K562 (cell line): ENCODE measurements around the gene STAT4. TPM values are rescaled to one million over a fixed set of nuclear protein-coding genes. Genes with fewer than 3 reads are reported as not detected.

Experiments used
- ATAC-seq: fragments of 200-7000 bp; cut with Tn5 transposase; 3 replicates; pipeline ENCODE4 v1.9.1; 2020; ENCODE audit warnings: moderate library complexity
- BruUV-seq: library from RNA; stranded (reverse); fragments of 400-500 nt; replicated peaks from 2 replicates; lab custom pipeline; 2021; lab: Mats Ljungman, UMichigan
- CTCF ChIA-PET: fragments of 300-600 bp; formaldehyde crosslinking; extraction: SDS; loops from one replicate; lab custom pipeline; 2021; ENCODE audit warnings: low intra/inter-chr PET ratio; lab: Yijun Ruan, JAX
- POLR2A ChIA-PET: fragments of 300-600, 350-650 bp; sonication (Branson Sonifier 250); formaldehyde crosslinking; extraction: SDS; loops from one replicate; lab custom pipeline; 2021; ENCODE audit warnings: antibody characterized with exemption, inconsistent platforms; lab: Yijun Ruan, JAX
- DNase-seq, 4 experiments: peaks; one replicate each; pipeline versions ENCODE4 v3.0.0 to v3.0.0-alpha.2; 2011 to 2018; ENCODE audit warnings: low spot score in 3 of 4, mixed read lengths in 3 of 4; ENCODE audit errors: extremely low read depth in 1 of 4
- FAIRE-seq: peaks from 2 replicates; lab custom pipeline; 2011; peaks lifted over from hg19 to GRCh38; lab: Jason Lieb, UNC
- H2AFZ ChIP-seq: 2 replicates; pipeline ENCODE4 v1.6.0; 2011; ENCODE audit warnings: low read depth, low read length, control low read depth, inconsistent platforms
- H3K27ac ChIP-seq: fragments of 200-600 bp; 3 replicates; pipeline ENCODE4 v1.8.0; 2011; ENCODE audit warnings: low read depth, mild to moderate bottlenecking, control low read depth, inconsistent platforms, low read length, moderate library complexity, mixed read lengths; ENCODE audit errors: extremely low read depth
- H3K27me3 ChIP-seq, 2 experiments: fragments of 300-600 bp in 1 of 2; 2 replicates in 1 of 2; 3 replicates in 1 of 2; pipeline versions ENCODE4 v1.6.0 to v1.8.0; 2011; ENCODE audit warnings: inconsistent platforms in 2 of 2, low read length in 2 of 2, mild to moderate bottlenecking in 1 of 2, mixed read lengths in 1 of 2, moderate library complexity in 1 of 2; ENCODE audit not compliant: control insufficient read depth in 2 of 2, insufficient read depth in 2 of 2
- H3K36me3 ChIP-seq: fragments of 300-600 bp; 3 replicates; pipeline ENCODE4 v1.8.0; 2011; ENCODE audit warnings: mild to moderate bottlenecking, low read length, inconsistent platforms; ENCODE audit not compliant: control insufficient read depth, insufficient read depth
- H3K4me1 ChIP-seq, 2 experiments: fragments of 200-600 bp in 1 of 2; replicated peaks in 1 of 2; 2 replicates in 1 of 2; 3 replicates in 1 of 2; pipeline versions ENCODE4 v1.5.1 to v1.8.0; 2011; ENCODE audit warnings: inconsistent platforms in 2 of 2, low read length in 2 of 2, mild to moderate bottlenecking in 1 of 2, mixed read lengths in 1 of 2, moderate library complexity in 1 of 2; ENCODE audit not compliant: control insufficient read depth in 2 of 2, insufficient read depth in 2 of 2
- H3K4me2 ChIP-seq: 2 replicates; pipeline ENCODE4 v1.6.1; 2011; ENCODE audit warnings: low read length, control low read depth, inconsistent platforms, mixed read lengths; ENCODE audit not compliant: insufficient read depth
- H3K4me3 ChIP-seq: fragments of 200-600 bp; sonication (generic), shearing (Covaris generic); 2 replicates; pipeline ENCODE4 v1.5.1; 2016; ENCODE audit warnings: control low read depth, inconsistent platforms
- H3K79me2 ChIP-seq: fragments of 200-600 bp; 3 replicates; pipeline ENCODE4 v1.8.0; 2011; ENCODE audit warnings: low read length, inconsistent platforms; ENCODE audit not compliant: control insufficient read depth, insufficient read depth
- H3K9ac ChIP-seq, 2 experiments: 2 replicates each; pipeline versions ENCODE4 v1.6.0 to v1.6.1; 2011; ENCODE audit warnings: low read depth in 2 of 2, low read length in 2 of 2, control low read depth in 1 of 2, inconsistent platforms in 1 of 2, mild to moderate bottlenecking in 1 of 2, mixed read lengths in 1 of 2; ENCODE audit not compliant: insufficient read depth in 1 of 2
- H3K9me1 ChIP-seq: one replicate; pipeline ENCODE4 v1.6.0; 2011; ENCODE audit warnings: inconsistent platforms, mild to moderate bottlenecking, low read length, moderate library complexity; ENCODE audit not compliant: control insufficient read depth, insufficient read depth
- H3K9me3 ChIP-seq: replicated peaks from 2 replicates; pipeline ENCODE4 v1.5.1; 2011; ENCODE audit warnings: low read depth, low read length, inconsistent platforms; ENCODE audit not compliant: control insufficient read depth, insufficient read depth
- H4K20me1 ChIP-seq: replicated peaks from 2 replicates; pipeline ENCODE4 v1.6.1; 2011; ENCODE audit warnings: low read length, inconsistent platforms, mixed read lengths; ENCODE audit not compliant: control insufficient read depth, insufficient read depth
- ARHGAP35 ChIP-seq: fragments of 450-650 bp; IDR thresholded peaks from 2 replicates; pipeline ENCODE4 v1.6.1; 2018; ENCODE audit not compliant: partially characterized antibody
- BACH1 ChIP-seq: fragments of 200-800 bp; sonication (Bioruptor generic); IDR thresholded peaks from 2 replicates; pipeline ENCODE4 v1.6.1; 2016; ENCODE audit warnings: missing genetic modification characterization, missing compliant biosample characterization
- E4F1 ChIP-seq: fragments of 250-450 bp; sonication (Bioruptor Pico); IDR thresholded peaks from 2 replicates; pipeline ENCODE4 v1.5.0; 2021; ENCODE audit warnings: mild to moderate bottlenecking, borderline replicate concordance
- FIP1L1 ChIP-seq: fragments of 200-400 bp; formaldehyde crosslinking; IDR thresholded peaks from 2 replicates; pipeline ENCODE4 v1.6.1; 2018; ENCODE audit warnings: mild to moderate bottlenecking, low read depth, low read length; ENCODE audit not compliant: poor library complexity, severe bottlenecking
- RBM14 ChIP-seq: fragments of 200-400 bp; formaldehyde crosslinking; IDR thresholded peaks from 2 replicates; pipeline ENCODE4 v1.6.1; 2018; ENCODE audit warnings: low read depth, mild to moderate bottlenecking, low read length, moderate library complexity, borderline replicate concordance; ENCODE audit not compliant: insufficient read depth
- ZBTB26 ChIP-seq: fragments of 450-650 bp; formaldehyde crosslinking; IDR thresholded peaks from 2 replicates; pipeline ENCODE4 v1.4.0; 2022; ENCODE audit warnings: missing genetic modification characterization
- ZNF12 ChIP-seq: sonication (generic); formaldehyde crosslinking; IDR thresholded peaks from 2 replicates; pipeline ENCODE4 v1.4.0; 2020; ENCODE audit warnings: mild to moderate bottlenecking, missing genetic modification reagents
- ZNF311 ChIP-seq: fragments of 250-450 bp; sonication (Bioruptor Pico); IDR thresholded peaks from 2 replicates; pipeline ENCODE4 v1.4.0; 2020; ENCODE audit warnings: mild to moderate bottlenecking, moderate library complexity
- ZNF764 ChIP-seq: fragments of 250-450 bp; sonication (Bioruptor Pico); IDR thresholded peaks from 2 replicates; pipeline ENCODE4 v1.4.0; 2020; ENCODE audit warnings: low read depth, mild to moderate bottlenecking, moderate library complexity
- in situ Hi-C: fragments of 300-500 bp; cut with MboI; formaldehyde crosslinking; loops from 4 replicates; pipeline ENCODE4 v1.15.0; 2018; ENCODE audit warnings: inconsistent platforms, mixed read lengths
- intact Hi-C: fragments of 100-400 bp; cut with micrococcal nuclease; formaldehyde crosslinking; loops from 2 replicates; pipeline ENCODE4 v1.14.2; 2022
- polyA plus RNA-seq, 8 experiments: library from polyadenylated mRNA; depleted of rRNA in 4 of 8; stranded (reverse) in 5 of 8; unstranded in 3 of 8; fragments of >200 nt; fragmentation: Nextera tagmentation in 2 of 8; fragmentation: Illumina TruSeq in 1 of 8; extraction: Ambion mirVana in 2 of 8; extraction: Trizol in 1 of 8; gene quantifications; 2 replicates each; pipeline versions ENCODE4 v1.2.1 to v1.2.3, GENCODE V29; 2011 to 2014; ENCODE audit warnings: inconsistent platforms in 1 of 8, missing spikeins in 1 of 8
- total RNA-seq, 7 experiments: library from RNA; depleted of rRNA in 6 of 7; stranded (reverse); fragments of >200 nt in 6 of 7; fragmentation: Illumina TruSeq in 2 of 7; extraction: Trizol in 2 of 7; gene quantifications; 2 replicates each; pipeline versions ENCODE4 v1.2.1 to v1.2.3, GENCODE V29; 2011 to 2021; ENCODE audit warnings: low replicate concordance in 1 of 7

The STAT4 gene
- total and polyA plus RNA-seq, 9 of the 15 experiments (the other 6 are each of a cell fraction or from before 2014, with no cell fraction given) = 0.01 to 0.06 (median 0.03) TPM; not detected in 6

GRCh38 chr2:191180713-191181112 lies 29.9 kb upstream of the STAT4 start:
- Histone ChIP-seq H3K9ac (no peak overlapping the region), H3K36me3 (no peaks in the 10 kb centered on the region), H3K27me3 (no peaks in the 10 kb centered on the region), H2AFZ (no peak overlapping the region), H3K4me1 (no peaks in the 10 kb centered on the region), H3K79me2 (no peaks in the 10 kb centered on the region), H4K20me1 (no peaks in the 10 kb centered on the region), H3K9me1 (no peaks in the 10 kb centered on the region), H3K4me2 (no peak overlapping the region), H3K9me3 (no peaks in the 10 kb centered on the region), H3K27ac (no peak overlapping the region), H3K4me3 (no peak overlapping the region)
- ATAC-seq (no peak), DNase-seq (no peak), FAIRE-seq (no peak)
- ChIA-PET POLR2A (no interaction called here), CTCF (no interaction called here)
- TF ChIP-seq RBM14 = no peak
- TF ChIP-seq E4F1 (CRISPR knock-in tag) = no peak
- no peak for TF ChIP-seq BACH1 (tag)
- no peak for TF ChIP-seq FIP1L1
- no peak for TF ChIP-seq ARHGAP35
- TF ChIP-seq ZNF12 = no peak
- no peak for TF ChIP-seq ZBTB26
- no peak for TF ChIP-seq ZNF764 (CRISPR knock-in tag)
- TF ChIP-seq ZNF311 (CRISPR knock-in tag) = no peak
- in situ Hi-C loops = no loop called here
- intact Hi-C loops = no loop called here
- BruUV-seq = no TSS peak
